ENCODE measurements around the gene GLIS2. TPM values are rescaled to one million over a fixed set of nuclear protein-coding genes. Genes with fewer than 3 reads are reported as not detected.

GLIS2 gene
- total RNA-seq, 1 experiment from 2014 or later, result 23.0 TPM

DNA sequence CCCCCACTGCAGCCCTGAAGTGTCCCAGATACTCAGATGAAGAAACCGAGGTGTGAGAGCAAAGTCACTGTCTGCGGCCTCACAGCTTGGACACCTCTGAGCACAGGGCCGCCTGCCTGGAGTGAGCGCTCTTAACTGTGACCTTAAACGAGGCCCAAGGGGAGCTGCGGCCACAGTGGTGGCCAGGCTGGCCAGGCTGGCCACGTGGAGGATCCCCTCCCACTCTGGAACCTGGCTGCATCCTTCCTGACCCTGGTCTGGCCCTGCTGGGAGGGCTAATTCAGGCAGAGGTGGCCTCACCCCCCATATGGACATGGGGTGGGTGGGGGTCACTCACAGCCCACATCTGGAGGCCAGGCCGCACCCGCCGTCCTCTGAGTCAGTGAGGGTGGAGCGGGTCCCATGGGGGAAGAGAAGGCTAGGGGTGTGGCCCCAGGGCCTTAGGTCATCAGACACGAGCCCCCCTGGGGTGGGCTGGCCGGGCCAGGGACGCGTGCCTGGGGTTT lies 62.3 kb downstream of the GLIS2 start:
- Mint-ChIP-seq H3K27me3 (ENCODE audit: low read depth) (no peaks in the 10 kb centered on the region), H3K4me1 (peaks cover 42% of the 10 kb centered on the region), H3K4me3 (no peak overlapping the region), H3K9me3 (no peaks in the 10 kb centered on the region), H3K27ac (peak overlapping the region; percentile 64), H3K36me3 (no peaks in the 10 kb centered on the region)
- no peak for DNase-seq (ENCODE audit: low spot score)
- ChIA-PET CTCF (interaction anchor here (0.8 to 11.7 kb wide), 25 partner anchors 8 to 285 kb away, joined by 3 to 273 read pairs (median 6); partner anchors contain the start of genes CORO7 and PAM16), POLR2A (interaction anchor here (0.8 to 3.4 kb wide), 3 partner anchors 14 to 26 kb away, joined by 3 to 25 read pairs (median 4); no protein-coding TSS in a partner anchor)
- ATAC-seq, result no peak
- TF ChIP-seq ZNF232 (CRISPR knock-in tag; IDR thresholded peaks at IDR 0.05), result no peak
- 0 out of 2 replicates have a peak, but pooled peaks have one; percentile 13 for TF ChIP-seq NR2C2 (CRISPR knock-in tag; IDR thresholded peaks at IDR 0.05)

DNA sequence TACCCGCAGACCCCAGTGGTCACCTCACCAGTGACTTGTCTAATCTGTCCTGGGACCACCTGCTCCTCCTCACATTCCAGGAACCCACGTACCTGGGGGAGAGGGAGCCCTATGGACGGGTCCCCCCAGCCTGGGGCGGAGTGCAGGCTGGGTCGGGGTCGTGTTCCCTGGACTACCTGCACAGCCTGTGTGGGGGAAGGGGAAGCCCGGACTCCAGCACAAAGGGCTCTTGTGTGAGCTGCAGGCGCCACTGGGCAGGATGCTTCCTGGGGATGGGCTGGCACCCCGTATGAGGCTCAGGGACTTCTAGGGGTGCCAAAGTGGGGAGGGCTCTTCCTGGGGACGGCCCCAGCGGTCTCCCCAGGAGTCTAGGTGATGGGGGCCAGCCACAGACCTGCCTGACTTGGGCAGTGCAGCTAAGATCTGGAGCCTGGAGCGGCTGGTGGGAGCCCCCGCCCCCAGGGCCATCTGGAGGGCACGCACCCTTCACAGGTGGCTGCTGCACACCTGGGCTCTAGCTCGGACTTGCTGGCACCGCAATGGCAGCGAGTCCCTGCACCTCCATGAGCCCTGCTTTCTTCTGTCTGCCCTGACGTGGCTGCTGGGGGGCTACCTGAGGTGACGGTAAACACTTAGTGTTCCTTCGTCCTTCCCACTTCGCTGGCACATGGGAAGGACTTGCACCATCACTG lies 63.3 kb downstream of the GLIS2 start:
- no peaks in the 10 kb centered on the region for H3K36me3 Mint-ChIP-seq
- H3K27ac Mint-ChIP-seq, result peak overlapping the region; percentile 57; the same call in 1 of the 2 replicates
- no peaks in the 10 kb centered on the region for H3K27me3 Mint-ChIP-seq (ENCODE audit: low read depth)
- ChIA-PET POLR2A (interaction anchor here (3.4 kb wide), 1 partner anchor 13 kb away, joined by 25 read pairs; no protein-coding TSS in a partner anchor), CTCF (interaction anchor here (1.4 to 11.7 kb wide), 8 partner anchors 12 to 125 kb away, joined by 4 to 273 read pairs (median 16); partner anchors contain the start of gene PAM16)
- H3K4me1 Mint-ChIP-seq, result peaks cover 35% of the 10 kb centered on the region
- no peaks in the 10 kb centered on the region for H3K9me3 Mint-ChIP-seq
- no peak overlapping the region for H3K4me3 Mint-ChIP-seq
- TF ChIP-seq, protein P1, sequence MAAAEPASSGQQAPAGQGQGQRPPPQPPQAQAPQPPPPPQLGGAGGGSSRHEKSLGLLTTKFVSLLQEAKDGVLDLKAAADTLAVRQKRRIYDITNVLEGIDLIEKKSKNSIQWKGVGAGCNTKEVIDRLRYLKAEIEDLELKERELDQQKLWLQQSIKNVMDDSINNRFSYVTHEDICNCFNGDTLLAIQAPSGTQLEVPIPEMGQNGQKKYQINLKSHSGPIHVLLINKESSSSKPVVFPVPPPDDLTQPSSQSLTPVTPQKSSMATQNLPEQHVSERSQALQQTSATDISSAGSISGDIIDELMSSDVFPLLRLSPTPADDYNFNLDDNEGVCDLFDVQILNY (CRISPR knock-in tag; IDR thresholded peaks at IDR 0.05), result no peak
- TF ChIP-seq CREM (CRISPR knock-in tag; IDR thresholded peaks at IDR 0.05), result no peak
- DNase-seq (ENCODE audit: low spot score) (no peak), ATAC-seq (no peak)

DNA sequence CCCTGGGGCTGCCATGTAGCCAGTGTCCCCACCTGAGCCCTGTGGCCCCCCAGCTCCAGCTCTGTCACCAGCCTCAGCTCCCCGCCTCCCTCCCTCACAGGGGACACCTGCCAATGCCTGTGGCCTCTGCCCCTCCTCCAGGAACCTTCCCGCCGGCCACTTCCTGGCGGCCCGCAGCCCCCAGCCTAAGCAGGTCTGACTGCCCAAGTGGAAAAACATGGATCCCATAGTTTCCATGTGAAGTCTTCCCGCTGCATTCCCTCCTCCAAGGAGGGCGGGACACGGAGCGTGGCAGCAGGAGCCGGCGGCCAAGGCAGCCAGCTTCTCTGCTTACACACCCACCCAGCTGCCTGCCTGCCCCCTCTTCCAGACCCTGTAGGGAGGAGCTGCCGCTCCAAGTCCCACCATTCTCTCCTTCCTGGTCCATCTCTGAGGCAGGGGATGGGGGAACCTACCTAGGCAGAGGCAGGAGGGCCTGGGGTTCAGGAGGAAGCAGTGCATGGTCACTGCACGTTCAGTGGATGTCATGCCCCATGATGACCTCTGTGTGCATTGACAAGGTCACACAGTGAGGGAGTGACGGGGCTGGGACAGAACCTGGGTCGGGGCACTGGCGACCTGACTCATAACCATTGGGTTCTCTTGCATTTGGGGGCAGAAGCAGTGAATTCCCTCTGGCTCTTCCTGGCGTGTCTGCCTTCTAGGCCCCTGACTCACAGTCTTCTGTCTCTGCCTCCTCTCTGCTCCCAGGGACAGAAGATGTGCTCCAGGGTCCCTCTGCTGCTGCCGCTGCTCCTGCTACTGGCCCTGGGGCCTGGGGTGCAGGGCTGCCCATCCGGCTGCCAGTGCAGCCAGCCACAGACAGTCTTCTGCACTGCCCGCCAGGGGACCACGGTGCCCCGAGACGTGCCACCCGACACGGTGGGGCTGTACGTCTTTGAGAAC lies 64.5 kb downstream of the GLIS2 start:
- peak overlapping the region; percentile 78 for H3K27ac Mint-ChIP-seq
- CTCF ChIA-PET, result interaction anchor here (1.4 to 11.7 kb wide), 5 partner anchors 11 to 23 kb away, joined by 5 to 273 read pairs (median 80); no protein-coding TSS in a partner anchor
- no peaks in the 10 kb centered on the region for H3K36me3 Mint-ChIP-seq
- 0 out of 2 replicates have a peak, but pooled peaks have one; percentile 10 for TF ChIP-seq ESRRA (CRISPR knock-in tag; IDR thresholded peaks at IDR 0.05; ENCODE audit: borderline replicate concordance)
- TF ChIP-seq, protein P2, sequence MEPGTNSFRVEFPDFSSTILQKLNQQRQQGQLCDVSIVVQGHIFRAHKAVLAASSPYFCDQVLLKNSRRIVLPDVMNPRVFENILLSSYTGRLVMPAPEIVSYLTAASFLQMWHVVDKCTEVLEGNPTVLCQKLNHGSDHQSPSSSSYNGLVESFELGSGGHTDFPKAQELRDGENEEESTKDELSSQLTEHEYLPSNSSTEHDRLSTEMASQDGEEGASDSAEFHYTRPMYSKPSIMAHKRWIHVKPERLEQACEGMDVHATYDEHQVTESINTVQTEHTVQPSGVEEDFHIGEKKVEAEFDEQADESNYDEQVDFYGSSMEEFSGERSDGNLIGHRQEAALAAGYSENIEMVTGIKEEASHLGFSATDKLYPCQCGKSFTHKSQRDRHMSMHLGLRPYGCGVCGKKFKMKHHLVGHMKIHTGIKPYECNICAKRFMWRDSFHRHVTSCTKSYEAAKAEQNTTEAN (CRISPR knock-in tag; IDR thresholded peaks at IDR 0.05), result no peak
- TF ChIP-seq FOXJ3 (CRISPR knock-in tag; IDR thresholded peaks at IDR 0.05; ENCODE audit: borderline replicate concordance), result no peak
- TF ChIP-seq ZNF317 (CRISPR knock-in tag; IDR thresholded peaks at IDR 0.05; ENCODE audit: borderline replicate concordance, low read depth), result no peak
- TF ChIP-seq ZNF121 (CRISPR knock-in tag; IDR thresholded peaks at IDR 0.05), result peak; percentile 71
- TF ChIP-seq ZNF138 (CRISPR knock-in tag; conservative IDR thresholded peaks at IDR 0.05), result no peak
- TF ChIP-seq, protein P1 (CRISPR knock-in tag; IDR thresholded peaks at IDR 0.05), result no peak
- no peak for TF ChIP-seq SOX15 (CRISPR knock-in tag; IDR thresholded peaks at IDR 0.05)
- TF ChIP-seq, protein P3, sequence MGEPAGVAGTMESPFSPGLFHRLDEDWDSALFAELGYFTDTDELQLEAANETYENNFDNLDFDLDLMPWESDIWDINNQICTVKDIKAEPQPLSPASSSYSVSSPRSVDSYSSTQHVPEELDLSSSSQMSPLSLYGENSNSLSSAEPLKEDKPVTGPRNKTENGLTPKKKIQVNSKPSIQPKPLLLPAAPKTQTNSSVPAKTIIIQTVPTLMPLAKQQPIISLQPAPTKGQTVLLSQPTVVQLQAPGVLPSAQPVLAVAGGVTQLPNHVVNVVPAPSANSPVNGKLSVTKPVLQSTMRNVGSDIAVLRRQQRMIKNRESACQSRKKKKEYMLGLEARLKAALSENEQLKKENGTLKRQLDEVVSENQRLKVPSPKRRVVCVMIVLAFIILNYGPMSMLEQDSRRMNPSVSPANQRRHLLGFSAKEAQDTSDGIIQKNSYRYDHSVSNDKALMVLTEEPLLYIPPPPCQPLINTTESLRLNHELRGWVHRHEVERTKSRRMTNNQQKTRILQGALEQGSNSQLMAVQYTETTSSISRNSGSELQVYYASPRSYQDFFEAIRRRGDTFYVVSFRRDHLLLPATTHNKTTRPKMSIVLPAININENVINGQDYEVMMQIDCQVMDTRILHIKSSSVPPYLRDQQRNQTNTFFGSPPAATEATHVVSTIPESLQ (CRISPR knock-in tag; IDR thresholded peaks at IDR 0.05), result no peak
- TF ChIP-seq FOXP1 (CRISPR knock-in tag; IDR thresholded peaks at IDR 0.05; ENCODE audit: borderline replicate concordance), result no peak
- TF ChIP-seq, protein P4, sequence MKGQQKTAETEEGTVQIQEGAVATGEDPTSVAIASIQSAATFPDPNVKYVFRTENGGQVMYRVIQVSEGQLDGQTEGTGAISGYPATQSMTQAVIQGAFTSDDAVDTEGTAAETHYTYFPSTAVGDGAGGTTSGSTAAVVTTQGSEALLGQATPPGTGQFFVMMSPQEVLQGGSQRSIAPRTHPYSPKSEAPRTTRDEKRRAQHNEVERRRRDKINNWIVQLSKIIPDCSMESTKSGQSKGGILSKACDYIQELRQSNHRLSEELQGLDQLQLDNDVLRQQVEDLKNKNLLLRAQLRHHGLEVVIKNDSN (CRISPR knock-in tag; IDR thresholded peaks at IDR 0.05), result no peak
- no peak for TF ChIP-seq OVOL2 (CRISPR knock-in tag; IDR thresholded peaks at IDR 0.05; ENCODE audit: borderline replicate concordance)
- TF ChIP-seq, protein P5, sequence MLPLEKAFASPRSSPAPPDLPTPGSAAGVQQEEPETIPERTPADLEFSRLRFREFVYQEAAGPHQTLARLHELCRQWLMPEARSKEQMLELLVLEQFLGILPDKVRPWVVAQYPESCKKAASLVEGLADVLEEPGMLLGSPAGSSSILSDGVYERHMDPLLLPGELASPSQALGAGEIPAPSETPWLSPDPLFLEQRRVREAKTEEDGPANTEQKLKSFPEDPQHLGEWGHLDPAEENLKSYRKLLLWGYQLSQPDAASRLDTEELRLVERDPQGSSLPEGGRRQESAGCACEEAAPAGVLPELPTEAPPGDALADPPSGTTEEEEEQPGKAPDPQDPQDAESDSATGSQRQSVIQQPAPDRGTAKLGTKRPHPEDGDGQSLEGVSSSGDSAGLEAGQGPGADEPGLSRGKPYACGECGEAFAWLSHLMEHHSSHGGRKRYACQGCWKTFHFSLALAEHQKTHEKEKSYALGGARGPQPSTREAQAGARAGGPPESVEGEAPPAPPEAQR (CRISPR knock-in tag; IDR thresholded peaks at IDR 0.05), result no peak

More for the DNA sequence above, 64.5 kb downstream of the GLIS2 start:
- Mint-ChIP-seq H3K27me3 (ENCODE audit: low read depth) (no peaks in the 10 kb centered on the region), H3K4me1 (peaks cover 29% of the 10 kb centered on the region), H3K9me3 (no peaks in the 10 kb centered on the region), H3K4me3 (no peak overlapping the region)
- DNase-seq (ENCODE audit: low spot score) (no peak), ATAC-seq (no peak)
- POLR2A ChIA-PET, result interaction anchor here (1.5 to 3.4 kb wide), 2 partner anchors 9 to 12 kb away, joined by 4 to 25 read pairs; no protein-coding TSS in a partner anchor
